Activated CD4-positive, alpha-beta T cell treated with anti-CD3 and anti-CD28 coated beads, Interleukin-2, Interleukin-6, amounts not matched to agents 100 ng/mL and 50 ng/mL, durations not matched to agents 16 hours and 8 hours (primary cell): Measurements from ENCODE around the gene STK32C.

Experiments used
- DNase-seq: peaks from one replicate; pipeline ENCODE4 v3.0.0-alpha.2; 2020

The STK32C gene

DNA sequence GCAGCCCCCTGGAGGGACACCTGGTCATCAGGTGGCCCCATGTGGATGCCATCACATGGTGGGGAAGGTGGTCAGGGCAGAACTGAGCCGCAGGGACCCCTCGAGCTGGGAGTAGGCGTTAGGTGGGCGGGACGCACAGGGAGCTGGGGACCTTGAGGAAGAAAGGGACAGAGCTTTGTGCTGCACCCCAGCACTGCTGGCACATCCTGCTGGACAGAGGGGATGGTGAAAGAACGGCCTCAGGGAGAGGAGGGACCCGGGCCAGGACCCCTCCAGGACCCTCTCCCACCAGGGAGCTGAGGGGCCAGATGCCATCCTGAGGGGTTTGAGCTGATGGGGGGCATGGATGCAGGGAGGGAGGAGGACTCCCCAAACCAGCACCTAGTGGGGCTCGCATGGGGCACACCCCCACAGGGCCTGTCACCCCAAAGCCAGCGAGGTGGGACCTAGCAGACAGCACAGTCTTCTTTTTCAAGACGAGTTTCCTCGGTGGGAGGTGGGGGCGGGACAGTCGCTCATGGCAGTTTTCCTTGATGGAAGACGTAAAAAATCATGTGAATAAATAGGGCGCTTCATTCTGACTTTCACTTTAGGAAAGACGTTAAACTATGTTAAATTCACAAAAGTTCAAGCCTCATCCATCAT lies 43.3 kb downstream of the STK32C start:
- no peak for DNase-seq

- no peak for DNase-seq
Observed at GRCh38 chr10:132263866-132264265, 43.9 kb downstream of the STK32C start.

DNA sequence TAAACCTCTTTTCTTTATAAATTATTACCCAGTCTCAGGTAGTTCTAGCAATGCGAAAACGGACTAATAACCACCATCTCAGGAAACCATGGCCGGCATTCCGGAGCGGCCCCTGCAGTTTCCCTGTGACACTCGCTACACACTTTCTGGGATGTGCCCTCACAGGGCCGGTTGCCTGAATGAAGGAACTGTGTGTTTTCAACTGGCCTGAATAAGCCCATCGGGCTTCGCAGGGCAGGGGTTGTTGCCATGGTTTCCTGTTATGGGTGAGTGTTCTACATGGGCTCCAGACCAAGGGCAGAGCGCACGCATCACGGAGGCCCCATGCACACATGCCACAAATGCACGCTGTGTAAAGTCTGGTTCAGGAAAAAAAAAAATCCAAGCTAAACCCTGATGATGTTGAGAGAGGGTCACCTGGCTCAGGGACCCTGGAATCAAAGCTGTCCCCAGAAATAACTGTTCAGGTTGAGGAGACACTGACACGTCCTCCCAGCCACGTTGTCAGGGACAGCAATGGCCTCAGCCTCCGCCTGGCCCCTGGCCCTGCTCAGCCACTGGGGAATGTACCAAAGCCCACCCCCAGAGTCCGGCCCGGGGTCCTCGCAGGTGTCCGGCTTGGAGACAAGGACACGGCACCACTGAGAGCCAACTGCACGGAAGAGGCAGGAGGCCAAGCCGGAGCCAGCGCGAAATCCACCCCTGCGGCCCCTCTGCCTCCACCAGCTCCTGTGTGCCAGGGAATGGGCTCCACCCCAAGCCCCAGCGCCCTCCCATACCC lies 47.9 kb downstream of the STK32C start:
- no peak for DNase-seq

- DNase-seq, result no peak
Observed at GRCh38 chr10:132258423-132258822, 49.3 kb downstream of the STK32C start.

- DNase-seq, result no peak
Observed at GRCh38 chr10:132257907-132258306, 49.8 kb downstream of the STK32C start.

GRCh38 chr10:132257271-132257670 lies 50.5 kb downstream of the STK32C start:
- peak; percentile 66 for DNase-seq

- no peak for DNase-seq
Observed at GRCh38 chr10:132256866-132257265, 50.9 kb downstream of the STK32C start.

- peak; percentile 39 for DNase-seq
Observed at GRCh38 chr10:132255489-132256344, 52.0 kb downstream of the STK32C start.

DNA sequence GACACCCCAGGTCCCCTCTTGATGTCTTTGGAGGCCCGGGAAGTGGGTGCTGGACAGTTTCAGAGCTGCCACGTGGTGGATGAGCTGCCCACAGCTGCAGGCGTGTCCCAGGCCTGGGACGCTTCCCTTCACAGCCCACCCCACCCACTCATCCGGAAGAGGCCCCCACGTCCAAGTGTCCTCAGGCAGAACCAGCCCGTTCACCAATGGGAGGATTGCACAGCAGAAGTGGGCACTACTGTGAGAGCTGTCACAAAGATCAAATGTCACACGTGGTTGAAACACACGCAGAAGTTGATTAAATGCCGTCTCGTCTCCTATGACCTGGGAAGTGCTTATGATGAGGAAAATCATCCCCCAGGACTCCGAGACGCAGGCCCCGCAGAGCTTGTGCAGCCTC lies 52.9 kb downstream of the STK32C start:
- no peak for DNase-seq

GRCh38 chr10:132253092-132253687 lies 54.6 kb downstream of the STK32C start:
- DNase-seq, result no peak

- no peak for DNase-seq
Observed at GRCh38 chr10:132252412-132252811, 55.3 kb downstream of the STK32C start.

- DNase-seq, result no peak
Observed at GRCh38 chr10:132251928-132252327, 55.8 kb downstream of the STK32C start.

DNA sequence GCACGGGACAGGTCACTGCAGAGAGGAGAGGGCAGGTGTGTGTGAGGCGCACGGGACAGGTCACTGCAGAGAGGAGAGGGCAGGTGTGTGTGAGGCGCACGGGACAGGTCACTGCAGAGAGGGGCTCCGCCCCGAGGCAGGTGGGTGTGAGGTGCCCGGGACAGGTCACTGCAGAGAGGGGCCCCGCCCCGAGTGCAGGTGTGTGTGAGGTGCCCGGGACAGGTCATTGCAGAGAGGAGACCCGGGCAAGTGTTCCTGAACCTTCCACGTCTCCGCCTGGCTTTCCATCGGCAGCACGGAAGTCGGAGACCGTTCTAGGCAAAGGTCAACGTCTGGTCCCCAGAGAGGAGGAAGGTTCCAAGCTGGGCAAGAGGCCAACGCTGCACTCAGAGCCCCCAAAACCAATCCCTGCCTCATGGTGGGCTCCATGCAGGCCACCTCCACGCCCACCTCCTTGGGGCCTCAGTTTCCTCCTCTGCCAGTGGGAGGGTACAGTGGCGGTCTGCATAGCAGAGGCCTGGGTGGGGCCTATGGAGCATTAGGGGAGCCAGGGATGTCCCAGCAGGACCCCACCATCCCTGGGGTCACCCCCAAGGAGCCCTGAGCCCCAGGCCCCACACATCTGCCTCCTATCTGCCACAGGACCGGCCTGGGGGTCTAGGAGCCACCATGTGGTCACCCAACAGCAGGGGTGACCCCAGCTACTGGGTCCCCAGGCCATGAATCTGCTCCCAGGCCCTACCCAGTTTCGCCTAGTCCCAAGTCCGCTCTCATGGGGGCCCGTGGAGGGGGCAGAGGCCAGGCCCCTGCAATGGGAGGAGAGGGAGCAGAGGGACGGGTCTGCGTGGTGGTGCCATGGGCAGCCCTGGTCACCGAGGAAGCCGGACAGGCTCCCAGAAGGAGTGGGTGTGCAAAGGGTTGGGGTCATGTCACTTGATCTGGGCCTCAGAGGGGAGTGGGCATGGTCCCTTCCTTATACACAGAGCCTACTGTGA lies 57.0 kb downstream of the STK32C start:
- DNase-seq, result no peak

DNA sequence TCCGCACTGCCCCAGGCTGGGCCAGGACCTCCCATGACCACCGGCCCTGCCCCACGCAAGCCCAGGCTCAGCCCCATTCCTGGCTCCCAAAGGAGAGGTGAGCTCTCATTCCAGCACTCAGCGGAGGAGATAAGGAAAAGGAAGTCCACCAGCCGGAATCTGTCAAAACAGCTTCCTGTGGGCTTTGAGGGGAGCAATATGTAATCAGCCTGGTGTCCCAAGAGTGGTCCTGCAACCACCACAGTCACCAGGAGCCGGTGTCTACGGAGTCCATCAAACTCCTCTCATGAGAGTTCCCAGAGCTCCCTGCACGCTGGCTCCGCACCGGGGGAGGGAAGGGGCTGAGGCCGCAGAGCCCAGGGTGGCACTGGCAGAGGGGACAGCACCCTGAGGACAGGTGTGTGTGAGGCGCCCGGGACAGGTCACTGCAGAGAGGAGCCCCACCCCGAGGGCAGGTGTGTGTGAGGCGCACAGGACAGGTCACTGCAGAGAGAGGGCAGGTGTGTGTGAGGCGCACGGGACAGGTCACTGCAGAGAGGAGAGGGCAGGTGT lies 57.9 kb downstream of the STK32C start:
- no peak for DNase-seq

- DNase-seq, result no peak
Observed at GRCh38 chr10:132249226-132249724, 58.5 kb downstream of the STK32C start.

DNA sequence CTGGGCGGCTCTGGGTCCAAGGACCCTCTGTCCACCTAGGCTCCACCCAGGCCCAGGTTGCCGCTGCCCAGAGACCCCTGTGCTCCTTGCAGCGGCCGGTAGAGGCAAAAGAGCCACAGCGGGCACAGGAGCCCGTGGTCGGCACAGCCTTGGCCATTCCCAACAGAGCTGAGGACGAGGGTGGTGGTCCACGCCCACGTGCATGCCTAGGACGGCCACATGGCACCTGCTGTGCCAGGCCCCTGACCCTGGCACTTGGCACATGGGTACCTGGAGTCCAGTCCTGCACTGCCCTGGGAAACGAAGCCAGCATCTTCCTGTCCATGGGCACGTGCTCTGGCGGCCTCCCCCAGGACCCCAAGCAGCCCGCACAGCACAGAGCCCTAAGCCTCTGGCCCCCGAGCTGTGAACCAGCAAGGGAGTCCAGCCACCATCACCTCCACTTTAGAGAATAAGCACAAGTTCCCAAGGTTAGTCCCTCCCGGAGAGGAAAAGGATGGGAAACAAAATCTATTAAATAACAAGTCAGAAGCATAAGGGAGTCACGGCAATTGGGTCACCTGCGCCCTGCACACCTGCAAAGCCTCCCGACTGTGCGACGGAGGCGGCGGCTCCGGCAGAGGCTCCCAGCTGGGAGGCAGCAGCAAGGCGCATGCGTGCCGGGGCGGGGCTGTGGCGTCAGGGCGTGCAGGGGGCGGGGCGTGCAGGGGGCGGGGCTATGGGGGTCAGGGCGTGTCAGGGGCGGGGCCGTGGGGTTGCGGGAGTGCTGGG lies 59.1 kb downstream of the STK32C start:
- peak; percentile 68 for DNase-seq

DNA sequence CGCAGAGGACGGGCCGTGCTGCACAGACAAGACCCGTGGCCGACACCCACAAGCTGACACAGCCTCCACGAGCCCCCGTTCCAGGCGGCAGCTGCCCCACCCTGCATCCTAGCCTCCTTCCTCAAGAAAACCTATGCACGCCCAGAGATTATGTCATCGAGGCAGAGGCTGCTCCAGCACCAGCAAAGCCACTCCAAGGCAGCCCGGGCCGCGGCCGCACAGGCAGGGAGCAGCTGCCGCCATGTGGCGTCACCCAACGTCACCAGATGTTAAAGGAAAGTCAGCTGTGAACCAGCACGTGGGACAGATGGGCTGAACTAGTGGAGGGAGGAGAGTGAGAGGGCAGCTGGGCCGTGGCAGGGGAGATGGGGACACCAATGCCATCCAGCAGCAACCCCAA lies 59.8 kb downstream of the STK32C start:
- no peak for DNase-seq

- DNase-seq, result no peak
Observed at GRCh38 chr10:132246296-132246695, 61.5 kb downstream of the STK32C start.

GRCh38 chr10:132245056-132245455 lies 62.7 kb downstream of the STK32C start:
- no peak for DNase-seq

DNA sequence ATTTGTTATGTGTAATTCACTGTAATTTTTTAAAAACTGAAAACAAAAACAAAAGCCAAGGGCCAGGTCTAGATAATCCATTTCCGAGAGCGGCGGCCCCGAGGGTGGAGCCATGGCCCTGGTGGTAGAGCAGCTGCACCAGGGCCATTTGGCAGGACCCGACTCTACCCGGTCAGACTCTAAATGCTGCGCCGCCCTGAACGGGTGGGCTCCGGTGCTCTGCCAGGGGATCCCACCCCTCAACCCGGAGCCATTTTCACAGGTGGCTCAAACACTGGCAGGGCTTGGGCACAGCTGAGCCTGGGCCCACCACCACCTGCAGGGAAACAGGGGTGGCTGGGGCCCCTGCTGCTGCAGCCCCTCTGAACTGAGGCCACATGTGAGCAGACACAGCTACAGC lies 64.1 kb downstream of the STK32C start:
- DNase-seq, result no peak

DNA sequence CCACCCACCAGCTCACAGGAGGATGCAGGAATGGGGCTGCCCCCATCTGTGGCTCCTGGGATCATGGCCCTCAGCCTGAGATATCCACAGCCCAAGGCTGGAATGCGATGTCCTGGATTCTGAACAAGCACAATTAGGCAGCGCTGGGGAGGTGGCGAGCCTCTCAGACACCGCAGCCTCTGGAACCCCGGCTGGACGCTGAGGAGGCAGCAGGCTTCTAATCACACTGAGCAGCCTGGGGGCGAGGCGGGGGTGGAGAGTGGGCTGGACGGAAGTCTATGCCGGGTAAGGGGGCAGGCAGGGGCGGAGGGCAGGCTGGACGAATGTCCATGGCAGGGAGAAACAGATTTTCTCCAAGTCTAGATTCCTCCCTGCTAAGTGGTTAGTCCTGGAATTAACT lies 64.6 kb downstream of the STK32C start:
- no peak for DNase-seq
